HG02571 (cell line): ENCODE results near the gene ZNF280D.
"Not testable (repeated sequence)": the region's sequence is repeated elsewhere in the genome, so short reads cannot be mapped to it uniquely, and the experiment has no call there.

Experiments used
- ATAC-seq: cut with Tn5 transposase; IDR thresholded peaks from one replicate; pipeline ENCODE4 v1.9.1; 2021; ENCODE audit warnings: mild to moderate bottlenecking, moderate library complexity; ENCODE audit not compliant: unreplicated experiment

Gene ZNF280D, protein sequence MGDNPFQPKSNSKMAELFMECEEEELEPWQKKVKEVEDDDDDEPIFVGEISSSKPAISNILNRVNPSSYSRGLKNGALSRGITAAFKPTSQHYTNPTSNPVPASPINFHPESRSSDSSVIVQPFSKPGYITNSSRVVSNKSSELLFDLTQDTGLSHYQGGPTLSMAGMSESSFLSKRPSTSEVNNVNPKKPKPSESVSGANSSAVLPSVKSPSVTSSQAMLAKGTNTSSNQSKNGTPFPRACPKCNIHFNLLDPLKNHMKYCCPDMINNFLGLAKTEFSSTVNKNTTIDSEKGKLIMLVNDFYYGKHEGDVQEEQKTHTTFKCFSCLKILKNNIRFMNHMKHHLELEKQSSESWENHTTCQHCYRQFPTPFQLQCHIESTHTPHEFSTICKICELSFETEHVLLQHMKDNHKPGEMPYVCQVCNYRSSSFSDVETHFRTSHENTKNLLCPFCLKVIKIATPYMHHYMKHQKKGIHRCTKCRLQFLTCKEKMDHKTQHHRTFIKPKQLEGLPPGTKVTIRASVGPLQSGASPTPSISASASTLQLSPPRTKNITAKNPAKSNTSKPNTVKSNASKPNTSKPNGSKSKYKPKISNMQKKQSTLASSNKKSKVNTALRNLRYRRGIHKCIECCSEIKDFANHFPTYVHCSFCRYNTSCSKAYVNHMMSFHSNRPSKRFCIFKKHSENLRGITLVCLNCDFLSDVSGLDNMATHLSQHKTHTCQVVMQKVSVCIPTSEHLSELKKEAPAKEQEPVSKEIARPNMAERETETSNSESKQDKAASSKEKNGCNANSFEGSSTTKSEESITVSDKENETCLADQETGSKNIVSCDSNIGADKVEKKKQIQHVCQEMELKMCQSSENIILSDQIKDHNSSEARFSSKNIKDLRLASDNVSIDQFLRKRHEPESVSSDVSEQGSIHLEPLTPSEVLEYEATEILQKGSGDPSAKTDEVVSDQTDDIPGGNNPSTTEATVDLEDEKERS

DNA sequence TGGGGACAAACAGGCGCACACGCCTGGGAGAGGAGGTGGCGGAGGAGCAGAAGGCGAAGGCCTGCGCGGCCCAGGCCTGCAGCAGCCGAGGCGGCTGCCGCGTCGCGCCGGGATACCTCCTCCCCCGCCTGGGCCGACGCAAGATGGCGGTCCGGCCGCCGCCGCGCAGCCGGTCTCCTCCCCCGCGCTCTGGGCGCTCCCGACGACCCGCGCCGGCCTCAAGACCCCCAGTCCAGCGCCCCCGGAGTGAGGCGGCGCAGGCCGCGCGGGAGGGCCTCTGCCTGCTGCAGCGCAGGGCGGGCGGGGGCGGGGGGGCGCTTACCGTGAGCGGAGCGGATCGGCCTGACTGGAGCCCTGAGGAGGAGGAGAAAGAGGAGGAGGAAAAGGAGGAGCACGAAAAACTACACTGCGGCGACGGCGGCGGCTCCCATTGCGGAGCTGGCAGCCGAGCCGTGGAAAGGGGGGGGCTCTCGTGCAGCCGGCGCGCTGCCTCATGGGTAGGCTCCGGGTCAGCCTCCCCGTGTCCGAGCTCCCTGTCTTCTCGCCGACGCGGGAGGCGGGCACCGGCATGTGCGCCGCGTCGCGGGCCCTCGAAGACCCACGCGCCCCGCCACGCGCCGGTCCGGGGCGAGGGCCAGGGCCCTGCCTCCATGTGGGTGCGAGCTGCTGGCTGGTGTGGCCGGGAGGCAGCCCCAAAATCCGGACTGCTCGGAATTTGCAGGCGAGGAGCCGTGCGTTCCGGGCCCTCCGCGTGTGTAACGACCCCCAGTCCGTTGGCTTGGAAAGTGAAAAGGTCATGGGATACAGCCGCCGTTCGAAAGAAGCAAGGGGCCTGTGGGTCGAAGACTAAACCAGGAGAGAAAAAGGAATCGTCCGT, at the start of gene ZNF280D:
Gene ZNF280D (minus strand): TSS at position 374 of the 877 bp plus-strand sequence. CDS start 26,400 bp downstream, outside the sequence.
- peak; percentile 77 for ATAC-seq

DNA sequence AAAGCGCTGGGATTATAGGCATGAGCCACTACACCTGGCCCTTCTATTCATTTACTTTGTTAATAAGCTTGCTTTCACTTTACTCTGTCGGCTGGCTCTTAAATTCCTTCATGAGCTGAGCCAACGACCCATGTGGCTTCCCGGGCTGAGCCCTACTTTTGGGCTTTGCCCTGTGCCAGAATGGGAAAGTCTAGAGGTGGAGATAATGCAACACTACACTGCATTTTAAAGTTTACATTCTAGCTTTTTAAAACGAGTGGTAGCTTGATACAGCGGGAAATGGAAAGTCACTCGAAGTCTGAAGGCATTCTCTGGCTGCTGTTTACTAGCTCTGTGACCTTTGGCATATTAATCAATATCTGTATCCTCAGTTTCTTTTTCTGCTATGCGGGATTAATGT, 49.0 kb upstream of the ZNF280D start:
- no peak for ATAC-seq

DNA sequence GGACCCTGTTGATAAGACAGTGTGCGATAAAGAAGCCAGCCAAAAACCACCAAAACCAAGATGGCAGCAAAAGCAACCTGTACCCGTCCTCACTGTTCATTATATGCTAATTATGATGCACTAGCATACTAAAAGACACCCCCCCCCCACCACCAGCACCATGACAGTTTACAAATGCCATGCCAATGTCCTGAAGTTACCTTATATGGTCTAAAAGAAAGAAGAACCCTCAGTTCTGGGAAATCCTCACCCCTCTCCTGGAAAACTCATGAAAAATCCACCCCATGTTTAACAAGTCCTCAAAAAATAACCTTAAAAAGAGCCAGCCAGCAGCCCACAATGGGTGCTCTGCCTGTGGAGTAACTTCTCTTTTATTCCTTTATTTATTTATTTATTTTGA, 48.4 kb upstream of the ZNF280D start:
- ATAC-seq, result no peak

GRCh38 chr15:56780102-56780725, 46.9 kb upstream of the ZNF280D start:
- not testable (repeated sequence) for ATAC-seq

DNA sequence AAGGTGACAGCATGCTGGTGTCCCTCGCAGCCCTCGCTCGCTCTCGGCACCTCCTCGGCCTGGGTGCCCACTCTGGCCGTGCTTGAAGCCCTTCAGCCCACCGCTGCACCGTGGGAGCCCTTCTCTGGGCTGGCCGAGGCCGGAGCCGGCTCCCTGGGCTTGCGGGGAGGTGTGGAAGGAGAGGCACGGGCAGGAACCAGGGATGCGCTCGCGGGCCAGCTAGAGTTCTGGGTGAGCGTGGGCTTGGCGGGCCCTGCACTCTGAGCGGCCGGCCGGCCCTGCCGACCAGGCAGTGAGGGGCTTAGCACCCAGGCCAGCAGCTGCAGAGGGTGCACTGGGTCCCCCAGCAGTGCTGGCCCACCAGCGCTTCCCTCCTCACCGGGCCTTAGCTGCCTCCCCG, 46.1 kb upstream of the ZNF280D start:
- ATAC-seq, result not testable (repeated sequence)

DNA sequence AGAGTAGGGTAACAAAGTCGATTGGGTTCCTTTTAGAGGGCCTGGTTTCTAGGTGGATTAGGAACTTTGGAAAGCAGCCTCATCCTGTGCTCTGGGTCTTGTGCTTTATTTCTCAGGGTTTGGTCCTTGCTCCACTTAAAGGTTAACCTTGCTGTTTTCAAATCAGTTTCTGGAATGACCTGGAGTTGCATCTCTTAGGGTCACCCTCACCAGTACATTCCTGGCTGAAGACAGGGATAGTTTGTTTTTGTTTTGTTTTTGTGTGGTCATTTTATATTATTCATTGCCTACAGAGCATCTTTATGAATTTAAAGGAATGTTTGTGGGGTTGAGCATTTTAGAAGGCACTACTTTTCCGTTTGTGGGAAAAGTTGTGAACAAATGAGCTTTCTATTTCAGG, 45.5 kb upstream of the ZNF280D start:
- ATAC-seq, result no peak

- no peak for ATAC-seq
Observed at GRCh38 chr15:56776839-56777238, 43.5 kb upstream of the ZNF280D start.

- ATAC-seq, result no peak
Observed at GRCh38 chr15:56775641-56776040, 42.3 kb upstream of the ZNF280D start.

- no peak for ATAC-seq
Observed at GRCh38 chr15:56774356-56774755, 41.0 kb upstream of the ZNF280D start.

DNA sequence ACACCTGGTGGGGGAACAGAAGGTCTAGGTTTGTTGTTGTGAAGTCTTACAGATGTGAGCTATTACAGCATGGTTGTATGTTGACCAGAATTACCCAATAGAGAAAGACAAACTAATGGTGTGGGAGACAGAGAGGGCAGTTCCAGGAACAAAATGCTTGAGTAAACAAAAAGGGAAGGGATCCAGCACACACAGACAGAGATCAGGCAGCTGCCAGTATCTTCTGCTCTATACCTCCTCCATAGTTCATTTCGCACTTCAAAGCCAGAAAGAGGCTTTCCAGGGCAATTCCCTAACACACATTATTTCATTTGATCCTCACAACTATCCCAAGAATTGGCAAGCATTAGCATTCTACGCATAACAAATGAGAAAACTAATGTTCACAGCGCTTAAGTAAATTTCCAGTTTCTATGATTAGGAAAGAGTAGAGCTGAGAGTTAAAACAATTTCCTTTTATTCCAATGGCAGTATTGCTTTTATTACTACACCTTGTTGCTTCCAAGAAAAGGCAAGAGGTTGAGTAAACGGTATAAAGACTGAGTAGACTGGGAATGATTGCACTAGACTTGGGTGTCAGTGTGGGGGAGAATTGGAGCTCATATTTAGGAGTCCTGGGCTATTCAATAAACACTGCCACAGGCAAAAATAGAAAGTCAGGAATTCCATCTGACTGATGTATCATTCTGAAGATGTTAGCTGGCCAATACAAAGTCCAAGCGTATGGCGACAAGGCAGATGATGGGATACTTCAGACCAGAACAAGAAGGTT, 39.7 kb upstream of the ZNF280D start:
- ATAC-seq, result no peak

GRCh38 chr15:56770173-56770572, 36.9 kb upstream of the ZNF280D start:
- no peak for ATAC-seq

DNA sequence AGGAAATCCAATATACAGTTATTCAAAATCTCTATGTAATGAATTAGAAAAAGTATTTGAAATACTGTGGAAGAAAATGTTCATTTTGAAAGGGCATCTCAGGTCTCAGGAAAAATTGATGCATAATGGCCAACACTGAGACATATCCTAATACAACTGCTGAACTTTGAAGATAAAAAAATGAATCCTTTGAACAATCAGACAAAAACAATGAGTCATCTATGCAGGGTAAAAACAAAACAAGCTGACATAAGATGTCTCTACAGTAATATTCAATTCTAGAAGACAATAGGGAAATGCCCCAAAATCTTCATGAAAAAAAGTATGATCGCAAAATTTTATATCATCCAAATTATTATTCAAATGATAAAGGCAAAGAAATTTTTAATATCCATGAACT, 34.0 kb upstream of the ZNF280D start:
- no peak for ATAC-seq

DNA sequence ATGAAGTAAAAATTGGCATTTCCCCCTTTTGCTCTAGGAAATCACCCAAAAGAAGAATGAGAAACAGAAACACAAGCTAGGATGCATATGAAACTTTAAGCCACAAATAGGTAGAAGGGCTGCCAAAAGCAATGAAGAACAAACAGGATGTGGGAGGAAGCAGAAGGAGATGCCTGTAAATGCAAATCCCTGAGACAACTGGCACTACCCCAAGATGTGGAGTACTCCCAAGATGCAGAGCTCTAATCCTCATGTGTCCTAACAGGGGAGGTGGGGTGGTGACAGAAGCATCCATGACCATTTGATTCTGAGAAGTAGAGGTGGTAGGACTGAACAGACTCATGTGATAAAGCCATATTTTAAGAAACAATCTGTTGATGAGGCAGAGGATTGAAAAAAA, 31.9 kb upstream of the ZNF280D start:
- no peak for ATAC-seq

DNA sequence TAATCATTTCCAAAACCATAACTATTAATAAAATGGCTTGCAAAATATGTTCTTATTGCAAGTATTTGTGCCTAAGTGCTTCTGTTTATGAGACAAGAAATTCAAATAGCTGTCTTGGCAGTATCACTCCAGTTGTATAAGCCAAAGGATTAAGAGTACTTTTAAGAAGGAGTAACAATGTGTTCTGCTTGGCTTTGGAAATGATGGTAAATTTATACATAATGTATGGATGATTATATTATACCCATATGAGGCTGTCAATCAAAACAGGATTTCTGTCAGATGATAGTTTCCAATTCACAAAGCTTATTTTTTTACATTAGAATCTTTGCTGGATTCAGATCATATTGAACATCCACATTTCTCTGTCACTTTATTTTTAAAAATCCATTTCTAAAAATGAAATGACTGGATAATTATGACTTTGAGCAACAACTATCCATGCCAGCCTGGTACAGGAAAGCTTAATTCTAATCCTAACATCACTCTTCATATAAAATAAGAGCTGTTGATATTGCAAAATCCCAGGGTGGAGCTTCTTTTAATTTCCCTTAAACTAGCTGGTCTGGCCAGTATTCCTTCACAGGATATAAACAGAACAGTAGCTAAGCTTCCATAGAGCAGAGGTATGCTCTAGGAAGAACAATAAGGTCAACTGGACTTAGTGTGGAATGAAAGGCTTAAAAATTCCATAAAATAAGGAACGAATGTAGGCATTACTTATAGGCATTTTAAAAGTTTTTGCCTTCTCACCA, 30.0 kb upstream of the ZNF280D start:
- no peak for ATAC-seq

DNA sequence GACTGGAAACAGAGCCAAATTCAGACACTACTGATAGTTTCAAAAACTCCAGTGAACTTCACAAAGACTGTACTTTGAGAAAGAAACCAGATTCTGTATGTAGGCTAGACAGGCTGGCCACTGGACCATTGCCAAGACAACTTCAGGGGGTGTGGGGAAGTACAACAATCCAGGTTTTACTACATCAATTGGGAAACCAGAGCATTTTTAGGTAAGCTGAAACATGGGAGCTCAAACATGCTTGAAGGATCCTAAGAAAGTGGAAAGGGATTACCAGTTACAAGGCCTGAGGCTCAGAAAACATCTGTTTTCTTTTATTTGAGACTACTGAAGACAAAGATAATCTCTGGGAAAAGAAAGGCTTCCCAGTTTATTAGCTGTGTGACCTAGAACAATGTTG, 26.9 kb upstream of the ZNF280D start:
- ATAC-seq, result no peak

DNA sequence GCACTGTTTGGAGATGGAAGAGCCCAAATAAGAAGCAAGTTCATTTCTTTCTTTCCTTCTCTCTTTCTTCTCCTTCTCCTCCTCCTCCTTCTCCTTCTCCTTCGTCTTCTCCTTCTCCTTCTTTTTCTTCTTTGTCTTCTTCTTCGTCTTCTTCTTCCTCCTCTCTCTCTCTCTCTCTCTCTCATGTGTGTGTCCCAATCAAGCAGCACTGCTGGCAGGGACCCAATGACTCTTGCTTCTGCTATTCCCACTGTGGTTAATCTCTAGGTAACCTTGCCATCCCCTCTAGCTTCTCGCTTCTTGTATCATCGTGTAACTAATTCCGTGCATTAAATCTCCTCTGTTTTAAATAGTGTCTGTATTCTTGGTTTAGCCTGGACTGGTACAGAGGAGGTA, 26.1 kb upstream of the ZNF280D start:
- ATAC-seq, result no peak

GRCh38 chr15:56758770-56759449, 25.6 kb upstream of the ZNF280D start:
- ATAC-seq, result no peak

DNA sequence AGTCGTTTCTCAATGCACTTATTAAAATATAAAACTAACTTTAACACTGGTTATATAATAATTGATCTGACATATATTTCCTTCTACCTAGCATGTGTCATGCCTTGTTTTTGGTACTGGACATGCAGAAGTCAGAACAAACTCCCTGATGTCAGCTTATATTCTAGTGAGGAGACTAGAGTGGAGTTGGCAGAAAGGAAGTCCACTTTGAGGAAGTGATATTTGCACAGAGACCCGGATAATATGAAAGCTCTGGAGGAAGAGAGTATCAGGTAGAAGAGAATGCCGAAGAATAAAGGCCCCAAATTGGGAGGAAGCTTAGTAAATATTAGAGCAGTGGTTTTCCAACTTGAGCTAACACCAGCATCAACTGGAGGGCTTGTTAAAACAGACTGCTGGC, 24.6 kb upstream of the ZNF280D start:
- ATAC-seq, result no peak
